HL-60 (cell line): Measurements from ENCODE around the gene GALNT7.

Experiments used
- CTCF ChIP-seq: IDR thresholded peaks from one replicate; pipeline ENCODE4 v1.5.1; 2011; ENCODE audit warnings: low read length, control low read depth, inconsistent platforms; ENCODE audit not compliant: insufficient read depth
- REST ChIP-seq: IDR thresholded peaks from 2 replicates; pipeline ENCODE4 v1.6.1; 2012; ENCODE audit warnings: low read depth; ENCODE audit not compliant: insufficient replicate concordance

- TF ChIP-seq CTCF = no peak
- no peak for TF ChIP-seq REST
Observed at GRCh38 chr4:173130687-173131086, 37.9 kb upstream of the GALNT7 start.
